ENCODE measurements around the gene HDAC4.

HDAC4 gene

DNA sequence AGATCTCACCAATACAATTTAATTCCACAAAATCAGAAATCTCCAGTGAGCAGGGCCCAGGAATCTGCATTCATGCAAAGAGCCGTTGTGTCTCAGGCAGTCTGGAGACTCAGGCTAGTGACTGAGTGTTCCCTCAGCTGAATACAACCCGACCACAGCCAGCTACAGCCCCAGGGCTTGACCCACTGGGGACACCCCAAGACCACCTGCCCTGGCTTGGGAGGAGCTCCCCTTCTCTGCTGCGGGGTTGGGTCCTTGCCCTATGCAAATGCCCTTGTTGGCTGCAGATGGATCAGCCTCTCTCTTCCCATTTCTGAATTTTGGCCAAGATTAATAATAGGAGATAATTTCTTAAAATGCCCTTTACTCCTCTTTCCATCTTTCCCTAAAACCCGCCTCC, 395.2 kb downstream of the HDAC4 start:
- DNase-seq (ENCODE audit: low read depth in 2 of 2, low spot score in 1 of 2): no peak

DNA sequence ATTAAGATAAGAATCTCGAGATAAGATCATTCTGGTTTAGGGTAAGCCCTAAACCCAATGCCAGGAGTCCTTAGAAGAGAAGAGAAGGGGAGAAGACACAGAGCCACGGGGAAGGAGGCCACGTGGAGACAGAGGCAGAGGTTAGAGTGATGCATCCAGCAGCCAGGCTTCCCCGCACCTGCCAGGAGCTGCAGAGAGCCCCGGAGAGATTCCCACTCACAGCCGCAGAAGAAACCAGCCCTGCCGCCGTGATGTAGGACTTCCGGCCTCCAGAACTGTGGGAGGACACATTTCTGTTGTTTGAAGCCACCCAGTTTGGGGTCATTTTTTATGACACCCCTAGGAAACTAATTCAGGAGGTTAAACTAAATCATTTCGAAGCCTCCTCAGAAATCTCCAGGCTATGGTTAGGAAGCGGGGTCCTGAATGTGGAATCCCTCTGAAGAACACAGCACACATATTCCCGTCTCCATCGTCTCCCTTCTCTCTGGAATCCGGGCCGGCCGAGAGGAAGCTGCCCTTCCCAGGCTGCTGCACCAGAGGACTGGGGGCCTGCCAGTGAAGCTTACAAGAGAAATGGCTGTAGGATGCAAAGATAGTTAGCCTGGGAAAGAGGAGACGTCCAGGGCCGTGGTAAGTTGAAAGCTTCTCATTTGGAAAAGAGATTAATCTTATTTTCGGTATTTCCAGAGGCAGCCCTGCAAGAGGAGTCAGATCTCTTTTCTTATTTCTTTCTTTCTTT, 396.4 kb downstream of the HDAC4 start:
- DNase-seq (ENCODE audit: low read depth in 2 of 2, low spot score in 1 of 2): no peak

GRCh38 chr2:239003624-239004273, 397.1 kb downstream of the HDAC4 start:
- no peak for DNase-seq (ENCODE audit: low read depth in 2 of 2, low spot score in 1 of 2)

DNA sequence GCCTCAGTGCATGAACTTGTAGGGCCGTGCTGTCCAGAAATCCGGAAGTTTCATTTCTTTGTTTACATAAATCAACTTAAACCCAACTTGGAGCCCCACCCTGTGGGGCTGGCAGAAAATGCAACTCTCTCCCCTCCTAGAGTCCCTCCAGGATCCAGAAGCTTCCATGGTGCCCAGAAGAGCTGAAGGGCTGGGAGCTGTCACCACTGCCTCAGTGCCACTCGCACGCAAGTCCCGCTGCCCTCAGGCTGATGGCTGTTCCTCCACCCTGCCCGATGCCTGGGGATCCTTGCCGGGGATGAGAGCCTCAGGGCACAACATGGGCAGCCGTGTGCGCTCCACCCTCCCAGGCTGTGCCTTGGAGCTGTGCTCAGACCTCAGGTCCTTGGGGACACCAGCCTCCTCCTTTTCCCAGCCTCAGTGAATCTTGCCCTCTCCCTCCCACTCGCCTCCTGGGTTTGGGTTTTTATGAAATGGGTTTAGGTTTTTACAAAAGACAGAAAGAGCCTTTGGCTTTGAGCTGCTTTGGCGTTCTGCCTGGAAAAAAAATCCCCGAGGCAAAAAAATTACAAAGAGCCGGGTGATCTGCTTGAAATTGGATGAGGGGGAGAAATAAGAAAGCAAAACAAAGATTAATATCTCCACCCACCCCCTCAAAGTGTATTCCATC, 397.7 kb downstream of the HDAC4 start:
- DNase-seq (ENCODE audit: low read depth in 2 of 2, low spot score in 1 of 2): no peak

DNA sequence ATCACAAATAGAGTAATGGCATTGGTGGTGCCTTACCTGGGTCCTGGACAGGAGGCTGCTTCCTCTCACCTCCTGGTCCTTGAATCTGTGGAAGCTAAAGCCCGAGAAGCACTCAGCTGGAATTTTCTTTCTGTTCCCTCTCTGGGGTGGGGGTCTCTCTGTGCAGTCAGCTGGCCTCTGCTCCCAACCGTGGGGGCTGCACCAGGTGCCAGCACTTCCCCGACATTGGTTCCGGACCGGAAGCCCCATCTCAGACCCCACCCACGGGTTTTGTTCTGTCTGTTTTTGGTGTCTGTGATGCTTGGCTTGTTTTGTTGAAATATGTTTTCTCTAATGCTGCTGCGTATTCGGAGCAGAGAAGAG, 398.2 kb downstream of the HDAC4 start:
- no peak for DNase-seq (ENCODE audit: low read depth in 2 of 2, low spot score in 1 of 2)

DNA sequence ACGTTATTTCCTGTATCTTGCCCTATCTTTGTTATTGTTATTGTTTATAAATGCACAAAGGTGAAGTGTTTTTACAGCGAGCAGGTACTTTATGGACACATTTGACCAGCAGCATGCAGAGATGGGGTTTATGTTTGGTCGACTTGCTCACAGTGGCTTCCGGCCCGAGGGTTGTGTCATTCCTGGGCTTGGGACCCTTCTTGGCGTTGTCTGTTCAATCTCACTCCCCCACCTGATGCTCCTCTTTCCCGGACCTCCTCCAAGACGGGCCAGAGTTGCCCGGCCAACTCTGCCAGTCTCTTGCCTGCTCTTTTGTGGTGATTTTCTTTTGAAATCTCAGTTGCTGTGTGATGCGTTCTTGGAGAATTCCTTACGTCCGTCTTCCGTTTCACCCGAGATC, 399.0 kb downstream of the HDAC4 start:
- no peak for DNase-seq (ENCODE audit: low read depth in 2 of 2, low spot score in 1 of 2)

- no peak for DNase-seq (ENCODE audit: low read depth in 2 of 2, low spot score in 1 of 2)
Observed at GRCh38 chr2:239000500-239001073, 400.2 kb downstream of the HDAC4 start.

GRCh38 chr2:239000089-239000488, 400.7 kb downstream of the HDAC4 start:
- no peak for DNase-seq (ENCODE audit: low read depth in 2 of 2, low spot score in 1 of 2)

- no peak for DNase-seq (ENCODE audit: low read depth in 2 of 2, low spot score in 1 of 2)
Observed at GRCh38 chr2:238999291-238999741, 401.5 kb downstream of the HDAC4 start.

GRCh38 chr2:238998801-238999200, 402.0 kb downstream of the HDAC4 start:
- DNase-seq (ENCODE audit: low read depth in 2 of 2, low spot score in 1 of 2): no peak
